ENCODE results near the gene SMIM38. TPM values are rescaled to one million over a fixed set of nuclear protein-coding genes. Genes with fewer than 3 reads are reported as not detected.

The SMIM38 gene
- total and polyA plus RNA-seq, 10 donors = 0.02 to 2.0 (median 0.93) TPM

DNA sequence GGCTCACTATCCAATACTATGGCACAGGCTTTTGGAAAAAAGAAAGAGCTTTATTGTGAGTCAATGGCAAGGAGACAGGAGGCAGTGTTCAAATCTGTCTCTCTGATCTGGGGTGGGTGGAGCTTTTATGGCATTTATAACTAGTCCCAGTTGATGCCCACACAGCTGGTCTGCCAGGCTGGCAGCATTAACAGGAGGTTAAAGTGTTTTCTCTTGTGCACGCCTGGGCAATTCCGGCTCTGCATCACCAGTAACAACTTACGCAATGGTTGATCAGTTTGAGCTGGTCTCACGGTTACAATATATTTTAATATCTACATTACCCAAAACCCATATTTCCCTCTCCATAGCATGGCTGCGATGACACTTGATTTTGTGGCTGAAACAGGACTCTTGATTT lies 15.1 kb upstream of the SMIM38 start:
- H3K4me3 ChIP-seq = no peak overlapping the region
- intact Hi-C loops (cut with DNase I; ENCODE audit: low total_unique reads) = no loop called here
- H3K4me1 ChIP-seq = no peaks in the 10 kb centered on the region
- no peaks in the 10 kb centered on the region for H3K27me3 ChIP-seq (replicated peaks in 1 of 7)
- H3K9me3 ChIP-seq = peaks cover 0 to 18% (median 8%) of the 10 kb centered on the region in 8 donors
- DNase-seq = no peak
- TF ChIP-seq POLR2AphosphoS5 (IDR thresholded peaks at IDR 0.05) (no peak), POLR2A (IDR thresholded peaks at IDR 0.05) (no peak)
- TF ChIP-seq, protein P1, sequence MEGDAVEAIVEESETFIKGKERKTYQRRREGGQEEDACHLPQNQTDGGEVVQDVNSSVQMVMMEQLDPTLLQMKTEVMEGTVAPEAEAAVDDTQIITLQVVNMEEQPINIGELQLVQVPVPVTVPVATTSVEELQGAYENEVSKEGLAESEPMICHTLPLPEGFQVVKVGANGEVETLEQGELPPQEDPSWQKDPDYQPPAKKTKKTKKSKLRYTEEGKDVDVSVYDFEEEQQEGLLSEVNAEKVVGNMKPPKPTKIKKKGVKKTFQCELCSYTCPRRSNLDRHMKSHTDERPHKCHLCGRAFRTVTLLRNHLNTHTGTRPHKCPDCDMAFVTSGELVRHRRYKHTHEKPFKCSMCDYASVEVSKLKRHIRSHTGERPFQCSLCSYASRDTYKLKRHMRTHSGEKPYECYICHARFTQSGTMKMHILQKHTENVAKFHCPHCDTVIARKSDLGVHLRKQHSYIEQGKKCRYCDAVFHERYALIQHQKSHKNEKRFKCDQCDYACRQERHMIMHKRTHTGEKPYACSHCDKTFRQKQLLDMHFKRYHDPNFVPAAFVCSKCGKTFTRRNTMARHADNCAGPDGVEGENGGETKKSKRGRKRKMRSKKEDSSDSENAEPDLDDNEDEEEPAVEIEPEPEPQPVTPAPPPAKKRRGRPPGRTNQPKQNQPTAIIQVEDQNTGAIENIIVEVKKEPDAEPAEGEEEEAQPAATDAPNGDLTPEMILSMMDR (IDR thresholded peaks at IDR 0.05 in 8 of 11, conservative IDR thresholded peaks at IDR 0.05 in 3 of 11) = no peak
- peaks cover 0 to 2% (median 0%) of the 10 kb centered on the region in 6 donors for H3K36me3 ChIP-seq
- no peak overlapping the region for H3K27ac ChIP-seq
- WGBS, 5 donors = 88 to 95% (median 89%) methylated on average over 5 of the region's 5 CpGs

DNA sequence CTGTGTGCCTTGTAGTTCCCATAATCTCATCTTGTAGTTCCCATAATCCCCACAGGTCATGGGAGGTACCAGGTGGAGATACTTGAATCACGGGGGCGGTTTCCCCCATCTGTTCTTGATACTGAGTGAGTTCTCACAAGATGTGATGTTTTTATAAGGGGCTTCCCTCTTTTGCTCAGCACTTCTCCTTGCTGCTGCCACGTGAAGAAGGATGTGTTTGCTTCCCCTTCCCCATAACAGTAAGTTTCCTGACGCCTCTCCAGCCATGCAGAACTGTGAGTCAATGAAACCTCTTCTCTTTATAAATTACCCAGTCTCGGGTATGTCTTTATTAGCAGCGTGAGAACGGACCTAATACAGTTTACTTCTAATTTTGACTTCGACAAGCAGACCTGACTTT lies 14.0 kb upstream of the SMIM38 start:
- WGBS, 5 donors = 29 to 37% (median 33%) methylated on average over 8 of the region's 8 CpGs
- Histone ChIP-seq H3K4me3 (no peak overlapping the region), H3K9me3 (peaks cover 0 to 29% (median 19%) of the 10 kb centered on the region in 8 donors), H3K27me3 (replicated peaks in 1 of 7) (no peaks in the 10 kb centered on the region), H3K36me3 (peaks cover 0 to 4% (median 0%) of the 10 kb centered on the region in 6 donors), H3K27ac (no peak overlapping the region), H3K4me1 (no peaks in the 10 kb centered on the region)
- TF ChIP-seq POLR2AphosphoS5 (IDR thresholded peaks at IDR 0.05) = no peak
- TF ChIP-seq, protein P1 (IDR thresholded peaks at IDR 0.05 in 8 of 11, conservative IDR thresholded peaks at IDR 0.05 in 3 of 11) = no peak
- TF ChIP-seq POLR2A (IDR thresholded peaks at IDR 0.05) = no peak
- intact Hi-C loops (cut with DNase I; ENCODE audit: low total_unique reads) = no loop called here
- DNase-seq = no peak

DNA sequence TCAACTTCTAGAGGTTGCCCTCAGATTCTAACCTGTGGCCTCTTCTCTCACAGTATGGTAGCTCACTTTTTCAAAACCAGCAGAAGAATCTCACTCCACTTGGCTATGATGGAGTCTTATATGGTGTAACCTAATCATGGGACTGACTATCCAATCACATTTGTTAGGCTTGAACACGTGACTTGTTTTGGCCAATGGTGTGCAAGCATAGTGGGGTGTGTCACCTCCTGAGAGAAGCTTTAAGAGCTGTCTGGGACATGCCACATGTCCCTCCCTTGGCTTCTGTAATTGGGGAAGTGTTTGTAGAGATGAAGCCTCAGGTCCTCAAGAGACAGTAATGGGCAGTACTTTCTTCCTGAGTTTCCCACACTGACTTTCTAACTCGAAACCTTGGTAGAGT lies 12.8 kb upstream of the SMIM38 start:
- TF ChIP-seq POLR2AphosphoS5 (IDR thresholded peaks at IDR 0.05) = no peak
- TF ChIP-seq, protein P1 (IDR thresholded peaks at IDR 0.05 in 8 of 11, conservative IDR thresholded peaks at IDR 0.05 in 3 of 11) = no peak
- no peak for TF ChIP-seq POLR2A (IDR thresholded peaks at IDR 0.05)
- 85 to 99% (median 95%) methylated on average over 2 of the region's 2 CpGs for WGBS, 5 donors
- Histone ChIP-seq H3K27ac (no peak overlapping the region), H3K27me3 (replicated peaks in 1 of 7) (no peaks in the 10 kb centered on the region), H3K36me3 (peaks cover 0 to 4% (median 0%) of the 10 kb centered on the region in 6 donors), H3K4me1 (no peaks in the 10 kb centered on the region), H3K9me3 (peaks cover 0 to 39% (median 27%) of the 10 kb centered on the region in 8 donors), H3K4me3 (no peak overlapping the region)
- DNase-seq = no peak
- intact Hi-C loops (cut with DNase I; ENCODE audit: low total_unique reads) = no loop called here

DNA sequence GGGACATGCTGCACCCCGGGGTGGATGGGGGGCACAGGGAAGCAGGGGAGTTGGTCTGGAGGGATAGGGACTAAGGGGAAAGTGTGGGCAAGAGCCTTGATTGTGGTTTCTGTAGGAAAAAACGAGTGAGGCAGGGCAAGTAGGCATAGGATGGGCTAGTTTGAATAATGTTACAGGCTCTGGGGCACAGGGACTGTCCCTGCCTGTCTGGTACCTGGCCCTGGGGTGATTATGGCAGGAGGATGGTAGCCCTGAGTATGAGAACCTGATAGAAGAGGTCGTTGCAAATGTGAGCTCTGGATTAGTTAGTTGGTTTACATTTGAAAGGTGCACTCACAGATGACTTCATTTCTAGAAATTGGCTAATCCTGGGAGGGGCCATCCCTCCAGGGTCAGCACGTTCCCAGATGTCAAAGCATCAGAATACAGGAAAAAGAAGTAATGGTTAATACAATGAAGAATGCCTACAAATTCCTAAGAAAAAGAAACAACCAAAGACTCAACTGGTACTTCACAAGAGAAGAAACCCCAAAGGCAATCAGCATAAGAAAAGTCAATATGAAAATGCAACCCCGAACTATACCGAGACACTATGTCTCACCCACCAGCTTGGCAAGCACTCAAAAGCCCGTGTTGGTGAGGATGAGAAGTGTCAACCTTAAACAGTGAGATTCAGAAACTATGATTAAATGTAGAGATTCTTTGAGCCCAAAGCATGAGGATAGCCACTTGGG lies 11.3 kb upstream of the SMIM38 start:
- WGBS, 5 donors = 61 to 71% (median 64%) methylated on average over 7 of the region's 7 CpGs
- TF ChIP-seq, protein P1 (IDR thresholded peaks at IDR 0.05 in 8 of 11, conservative IDR thresholded peaks at IDR 0.05 in 3 of 11) = no peak
- peaks cover 0 to 54% (median 27%) of the 10 kb centered on the region in 8 donors for H3K9me3 ChIP-seq
- H3K36me3 ChIP-seq = peaks cover 0 to 4% (median 0%) of the 10 kb centered on the region in 6 donors
- H3K4me1 ChIP-seq = no peaks in the 10 kb centered on the region
- intact Hi-C loops (cut with DNase I; ENCODE audit: low total_unique reads) = no loop called here
- no peaks in the 10 kb centered on the region for H3K27me3 ChIP-seq (replicated peaks in 1 of 7)
- H3K27ac ChIP-seq = no peak overlapping the region
- DNase-seq = no peak
- H3K4me3 ChIP-seq = no peak overlapping the region

Measured in spleen (tissue), 11 donors.